ENCODE measurements around the gene FMN2.
A peak's percentile ranks its signal among the peaks of the same experiment; 100 is the strongest.

The FMN2 gene

GRCh38 chr1:240091614-240092300, at the start of gene FMN2:
Gene FMN2 (plus strand): TSS chr1:240091883. CDS start chr1:240092110, 227 bp downstream.
- peak within 1 kb of the TSS; percentile 51 for H3K4me3 ChIP-seq (ENCODE audit: low read depth, low read length)

GRCh38 chr1:240044620-240045019, 47.1 kb upstream of the FMN2 start:
- no peak overlapping the region for H3K4me3 ChIP-seq (ENCODE audit: low read depth, low read length)

- no peak overlapping the region for H3K4me3 ChIP-seq (ENCODE audit: low read depth, low read length)
Measured at GRCh38 chr1:240046000-240046399, 45.7 kb upstream of the FMN2 start.

GRCh38 chr1:240054109-240054701, 37.5 kb upstream of the FMN2 start:
- H3K4me3 ChIP-seq (ENCODE audit: low read depth, low read length), result no peak overlapping the region

GRCh38 chr1:240055936-240056335, 35.7 kb upstream of the FMN2 start:
- H3K4me3 ChIP-seq (ENCODE audit: low read depth, low read length), result no peak overlapping the region

- H3K4me3 ChIP-seq (ENCODE audit: low read depth, low read length), result no peak overlapping the region
Measured at GRCh38 chr1:240056350-240056749, 35.3 kb upstream of the FMN2 start.

GRCh38 chr1:240058049-240058448, 33.6 kb upstream of the FMN2 start:
- H3K4me3 ChIP-seq (ENCODE audit: low read depth, low read length), result no peak overlapping the region

- no peak overlapping the region for H3K4me3 ChIP-seq (ENCODE audit: low read depth, low read length)
Measured at GRCh38 chr1:240068961-240069360, 22.7 kb upstream of the FMN2 start.

- H3K4me3 ChIP-seq (ENCODE audit: low read depth, low read length), result no peak overlapping the region
Measured at GRCh38 chr1:240070188-240070587, 21.5 kb upstream of the FMN2 start.

GRCh38 chr1:240073097-240073496, 18.6 kb upstream of the FMN2 start:
- no peak overlapping the region for H3K4me3 ChIP-seq (ENCODE audit: low read depth, low read length)

GRCh38 chr1:240074422-240074821, 17.3 kb upstream of the FMN2 start:
- no peak overlapping the region for H3K4me3 ChIP-seq (ENCODE audit: low read depth, low read length)

- H3K4me3 ChIP-seq (ENCODE audit: low read depth, low read length), result no peak overlapping the region
Measured at GRCh38 chr1:240074908-240075307, 16.8 kb upstream of the FMN2 start.

GRCh38 chr1:240084337-240084736, 7.3 kb upstream of the FMN2 start:
- H3K4me3 ChIP-seq (ENCODE audit: low read depth, low read length), result no peak overlapping the region

- no peak overlapping the region for H3K4me3 ChIP-seq (ENCODE audit: low read depth, low read length)
Measured at GRCh38 chr1:240084749-240085148, 6.9 kb upstream of the FMN2 start.

GRCh38 chr1:240086726-240087125, 5.0 kb upstream of the FMN2 start:
- no peak overlapping the region for H3K4me3 ChIP-seq (ENCODE audit: low read depth, low read length)

GRCh38 chr1:240090014-240090413, 1.7 kb upstream of the FMN2 start:
- no peak overlapping the region for H3K4me3 ChIP-seq (ENCODE audit: low read depth, low read length)

GRCh38 chr1:240090957-240091600, 604 bp upstream of the FMN2 start:
- H3K4me3 ChIP-seq (ENCODE audit: low read depth, low read length), result peak overlapping the region; percentile 51

GRCh38 chr1:240092301-240093119, 827 bp downstream of the FMN2 start:
- H3K4me3 ChIP-seq (ENCODE audit: low read depth, low read length), result peak overlapping the region; percentile 51

- peak overlapping the region; percentile 51 for H3K4me3 ChIP-seq (ENCODE audit: low read depth, low read length)
Measured at GRCh38 chr1:240093120-240093961, 1.7 kb downstream of the FMN2 start.

GRCh38 chr1:240094041-240094722, 2.5 kb downstream of the FMN2 start:
- H3K4me3 ChIP-seq (ENCODE audit: low read depth, low read length), result no peak overlapping the region
